ENCODE measurements around the gene THEM5. TPM values are rescaled to one million over a fixed set of nuclear protein-coding genes. Genes with fewer than 3 reads are reported as not detected.

Gene THEM5
- total RNA-seq, 1 experiment from 2014 or later = not detected

GRCh38 chr1:151819976-151820623 lies 33.4 kb downstream of the THEM5 start:
- peak; percentile 19 for DNase-seq (ENCODE audit: low read depth)

GRCh38 chr1:151819227-151819835 lies 34.2 kb downstream of the THEM5 start:
- no peak for DNase-seq (ENCODE audit: low read depth)

GRCh38 chr1:151817353-151817730 lies 36.2 kb downstream of the THEM5 start:
- DNase-seq (ENCODE audit: low read depth) = no peak

- DNase-seq (ENCODE audit: low read depth) = no peak
Observed at GRCh38 chr1:151816548-151817352, 36.8 kb downstream of the THEM5 start.

GRCh38 chr1:151815716-151816327 lies 37.7 kb downstream of the THEM5 start:
- DNase-seq (ENCODE audit: low read depth) = no peak

- DNase-seq (ENCODE audit: low read depth) = no peak
Observed at GRCh38 chr1:151814971-151815545, 38.5 kb downstream of the THEM5 start.

DNA sequence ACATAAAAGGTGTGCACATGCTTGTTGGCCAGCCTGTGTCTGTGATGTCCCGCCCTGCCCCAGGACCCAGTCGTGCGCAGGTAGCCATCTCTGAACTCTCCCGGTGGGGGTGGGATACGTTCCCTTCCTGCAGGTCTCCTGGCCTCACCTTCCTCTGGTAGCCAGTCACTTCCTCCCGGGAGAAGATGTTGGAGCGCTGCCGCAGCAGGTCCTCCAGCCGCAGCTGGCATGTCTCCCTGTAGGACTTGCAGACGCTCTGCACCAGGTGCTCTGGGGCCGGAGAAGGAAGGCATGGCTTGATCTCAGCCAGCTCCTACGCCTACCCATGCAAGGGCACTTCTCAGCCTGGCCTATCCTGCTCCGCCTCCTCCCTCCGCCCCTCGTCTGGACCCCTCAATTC lies 39.1 kb downstream of the THEM5 start:
- no peak for DNase-seq (ENCODE audit: low read depth)

DNA sequence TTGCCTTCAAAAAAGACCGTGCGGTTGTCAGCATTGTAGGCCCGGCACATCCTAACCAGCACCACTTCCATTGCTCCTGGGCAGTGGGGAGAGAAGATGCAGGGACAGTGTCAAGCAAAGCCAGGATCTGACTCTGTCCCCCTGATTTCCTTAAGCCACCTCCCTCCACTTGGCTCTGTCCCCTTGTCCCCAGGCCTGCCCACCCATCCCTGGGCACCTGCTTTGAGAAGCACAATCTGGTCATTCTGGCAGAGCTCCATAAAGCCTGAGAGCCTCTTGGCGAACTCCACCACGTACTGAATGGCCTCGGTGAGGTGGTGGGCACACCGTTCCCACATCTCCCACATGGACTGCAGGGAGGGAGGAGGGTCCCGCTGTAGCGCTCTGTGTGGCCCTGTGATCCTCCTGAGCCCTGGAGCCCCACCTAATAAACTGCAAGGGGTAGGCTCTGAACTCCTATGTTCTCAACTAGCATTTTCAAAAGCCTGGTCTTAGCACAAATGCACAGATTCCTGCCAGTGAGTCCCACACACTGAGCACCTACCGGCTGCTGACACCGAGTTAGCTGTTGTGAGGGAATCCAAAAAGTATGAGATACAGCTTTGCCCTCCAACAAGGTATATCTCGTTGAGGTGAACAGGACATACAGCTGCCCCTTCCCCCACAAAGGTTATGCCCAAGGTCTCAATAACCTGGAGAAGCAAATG lies 40.1 kb downstream of the THEM5 start:
- no peak for DNase-seq (ENCODE audit: low read depth)

- DNase-seq (ENCODE audit: low read depth) = no peak
Observed at GRCh38 chr1:151811181-151811580, 42.3 kb downstream of the THEM5 start.

- DNase-seq (ENCODE audit: low read depth) = no peak
Observed at GRCh38 chr1:151809985-151810556, 43.4 kb downstream of the THEM5 start.

- DNase-seq (ENCODE audit: low read depth) = no peak
Observed at GRCh38 chr1:151809290-151809984, 44.1 kb downstream of the THEM5 start.

DNA sequence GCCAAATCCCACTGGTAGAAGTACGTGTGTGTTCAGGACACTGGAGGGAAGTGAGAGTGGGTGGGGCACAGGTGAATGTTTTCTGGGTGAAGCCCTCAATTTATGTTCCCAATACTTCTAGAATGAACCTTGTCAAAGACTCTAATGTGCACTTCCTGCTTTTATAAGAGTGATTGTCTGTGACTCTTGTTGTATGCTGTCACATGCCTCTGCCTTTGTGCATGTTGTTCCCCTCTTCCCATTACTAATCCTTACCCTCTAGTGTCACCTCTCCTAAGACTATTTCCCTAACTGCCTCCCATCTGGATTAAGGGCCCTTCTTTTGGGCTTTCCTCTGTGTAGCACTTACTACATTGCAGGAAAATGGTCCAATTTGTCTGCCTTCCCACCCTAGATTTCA lies 45.7 kb downstream of the THEM5 start:
- no peak for DNase-seq (ENCODE audit: low read depth)

- no peak for DNase-seq (ENCODE audit: low read depth)
Observed at GRCh38 chr1:151807131-151807530, 46.4 kb downstream of the THEM5 start.

DNA sequence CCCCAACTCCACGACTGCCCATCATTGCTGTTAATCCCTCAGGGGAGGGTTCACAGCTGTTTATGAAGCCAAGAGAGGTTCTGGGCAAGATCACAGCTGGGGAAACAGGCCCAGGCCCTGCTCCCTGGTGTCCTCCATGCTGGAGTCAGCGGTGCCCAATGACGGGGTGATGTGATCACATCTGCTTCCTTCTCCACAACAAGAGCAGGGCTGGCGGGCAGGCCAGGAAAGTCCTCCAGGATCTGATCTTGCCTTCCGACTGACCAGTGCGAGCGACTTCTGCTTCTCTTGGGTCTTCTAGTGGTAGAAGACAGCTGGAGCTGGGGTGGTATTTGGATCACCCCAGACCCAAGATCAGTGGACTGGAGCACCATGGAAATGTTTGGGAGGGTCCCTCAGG lies 47.3 kb downstream of the THEM5 start:
- no peak for DNase-seq (ENCODE audit: low read depth)

DNA sequence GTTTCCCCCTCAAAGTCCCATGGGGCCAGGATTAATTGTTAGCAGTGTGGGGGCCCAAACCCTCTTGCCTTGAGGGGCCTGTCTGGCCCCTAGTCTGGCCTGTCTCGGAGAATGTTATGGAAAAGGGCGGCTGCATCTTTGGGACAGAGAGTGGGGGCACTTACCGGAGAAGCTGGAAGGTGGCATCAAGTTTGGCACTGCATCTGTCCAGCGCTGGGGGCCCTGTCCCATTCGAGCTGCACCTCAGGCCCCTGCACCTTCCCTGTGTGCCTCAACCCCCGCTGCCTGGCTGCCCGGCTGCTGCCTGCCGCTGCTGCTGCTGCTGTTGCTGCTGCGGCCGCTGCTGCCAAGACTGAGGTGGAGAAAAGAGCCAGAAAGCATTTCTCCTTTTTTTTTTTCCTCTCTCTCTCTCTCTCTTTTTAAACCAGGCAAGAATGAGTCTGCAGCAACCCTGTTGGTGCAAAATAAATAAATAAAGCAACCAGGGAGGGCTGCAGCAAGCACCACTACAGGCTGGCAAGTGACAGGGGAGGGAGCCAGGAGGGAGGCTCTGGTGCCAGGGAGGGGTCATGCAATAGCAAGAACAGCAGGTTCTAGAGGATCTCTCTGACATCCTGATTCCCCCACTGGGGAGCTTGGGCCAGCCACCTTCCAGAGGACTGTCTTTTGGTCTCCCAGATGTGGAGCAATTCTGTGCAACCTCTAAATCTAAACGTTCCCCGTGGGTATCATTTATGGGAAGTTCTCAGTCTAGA lies 48.3 kb downstream of the THEM5 start, which contains the start of gene LINGO4:
Gene LINGO4, minus strand, starts transcription at position 354 of the 755 bp plus-strand sequence. CDS start 2,715 bp downstream, outside the sequence.
- no peak for DNase-seq (ENCODE audit: low read depth)

DNA sequence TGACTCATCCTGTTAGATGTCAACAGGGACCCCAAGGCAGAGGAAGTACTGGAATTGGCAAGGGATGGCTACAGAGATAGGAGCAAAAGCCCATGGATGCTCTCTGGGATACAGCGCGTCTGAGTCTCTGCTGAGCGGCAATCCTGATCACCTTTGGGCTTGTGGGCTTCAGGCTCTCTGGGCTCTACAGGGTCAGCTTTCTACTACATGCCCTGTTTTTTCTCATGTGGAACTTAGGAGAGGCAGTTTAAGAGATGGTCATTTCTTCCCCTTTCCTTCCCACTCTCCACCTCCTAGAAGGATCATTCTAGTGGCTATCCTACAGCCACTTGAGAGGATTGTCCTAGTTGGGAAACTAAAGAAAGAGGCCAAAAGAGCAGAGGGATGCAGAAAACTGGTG lies 49.6 kb downstream of the THEM5 start:
- no peak for DNase-seq (ENCODE audit: low read depth)

- no peak for DNase-seq (ENCODE audit: low read depth)
Observed at GRCh38 chr1:151803164-151803563, 50.3 kb downstream of the THEM5 start.

DNA sequence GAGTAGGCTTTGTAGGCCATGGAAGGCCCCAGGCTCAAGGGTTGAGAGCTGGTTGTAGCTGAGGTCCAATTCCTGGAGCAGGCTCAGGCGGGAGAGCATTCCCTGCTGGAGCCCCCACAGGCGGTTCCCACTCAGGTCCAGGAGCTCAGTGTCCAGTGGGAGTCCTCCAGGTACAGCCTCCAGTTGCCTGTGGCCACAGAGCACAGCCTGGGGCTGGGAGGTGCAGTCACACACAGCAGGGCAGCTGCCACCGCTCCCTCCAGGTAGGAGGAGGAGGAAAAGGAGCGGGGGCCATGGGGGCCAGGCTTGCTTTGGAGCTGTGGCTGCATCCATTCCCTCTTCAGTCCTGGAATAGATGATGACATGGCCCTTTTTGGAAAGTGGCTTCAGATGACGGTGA lies 51.1 kb downstream of the THEM5 start:
- DNase-seq (ENCODE audit: low read depth) = no peak

GRCh38 chr1:151801846-151802245 lies 51.7 kb downstream of the THEM5 start:
- no peak for DNase-seq (ENCODE audit: low read depth)

All from Daoy (cell line).